MM.1S (cell line): ENCODE results near the gene DHRS7C.

Source experiments
- DNase-seq: peaks from one replicate; pipeline ENCODE4 v3.0.0-alpha.2; 2015
- H2AFZ ChIP-seq: fragments of 300-600 bp; sonication (generic); 2 replicates; pipeline ENCODE4 v1.6.0; 2016; ENCODE audit warnings: antibody characterized with exemption, low read length
- H3F3A ChIP-seq: fragments of 300-600 bp; sonication (generic); 2 replicates; pipeline ENCODE4 v1.6.1; 2016; ENCODE audit warnings: mild to moderate bottlenecking, antibody characterized with exemption, low read length, moderate library complexity, mixed read lengths; ENCODE audit not compliant: insufficient read depth
- H3K27ac ChIP-seq: fragments of 300-600 bp; sonication (generic); 2 replicates; pipeline ENCODE4 v1.5.1; 2016; ENCODE audit warnings: mild to moderate bottlenecking, low read length
- H3K27me3 ChIP-seq: fragments of 300-600 bp; sonication (generic); replicated peaks from 2 replicates; pipeline ENCODE4 v1.6.0; 2016; ENCODE audit warnings: low read length; ENCODE audit not compliant: insufficient read depth
- H3K36me3 ChIP-seq: fragments of 300-600 bp; sonication (generic); replicated peaks from 2 replicates; pipeline ENCODE4 v1.6.1; 2016; ENCODE audit warnings: mild to moderate bottlenecking, low read length, mixed read lengths; ENCODE audit not compliant: insufficient read depth
- H3K4me1 ChIP-seq: fragments of 300-600 bp; sonication (generic); 2 replicates; pipeline ENCODE4 v1.6.1; 2016; ENCODE audit warnings: low read length, mixed read lengths
- H3K4me2 ChIP-seq: fragments of 300-600 bp; sonication (generic); 2 replicates; pipeline ENCODE4 v1.6.0; 2016; ENCODE audit warnings: low read depth, low read length
- H3K4me3 ChIP-seq: fragments of 300-600 bp; sonication (generic); 2 replicates; pipeline ENCODE4 v1.5.1; 2016; ENCODE audit warnings: low read length, mixed read lengths
- H3K79me2 ChIP-seq: fragments of 300-600 bp; sonication (generic); 2 replicates; pipeline ENCODE4 v1.6.1; 2016; ENCODE audit warnings: mixed run types, low read length, mixed read lengths
- H3K9ac ChIP-seq: fragments of 300-600 bp; sonication (generic); 2 replicates; pipeline ENCODE4 v1.6.1; 2016; ENCODE audit warnings: low read length, mixed read lengths
- H3K9me2 ChIP-seq: fragments of 300-600 bp; sonication (generic); replicated peaks from 2 replicates; pipeline ENCODE4 v1.6.1; 2016; ENCODE audit warnings: mild to moderate bottlenecking, low read length, mixed read lengths; ENCODE audit not compliant: insufficient read depth
- H3K9me3 ChIP-seq: fragments of 300-600 bp; sonication (generic); replicated peaks from 2 replicates; pipeline ENCODE4 v1.6.1; 2016; ENCODE audit warnings: mild to moderate bottlenecking, low read length, mixed read lengths; ENCODE audit not compliant: insufficient read depth
- H4K20me1 ChIP-seq: fragments of 300-600 bp; sonication (generic); 2 replicates; pipeline ENCODE4 v1.6.1; 2016; ENCODE audit warnings: mild to moderate bottlenecking, low read length, moderate library complexity, mixed read lengths; ENCODE audit not compliant: insufficient read depth
- CTCF ChIP-seq: fragments of 300-600 bp; sonication (generic); IDR thresholded peaks from 2 replicates; pipeline ENCODE4 v1.5.1; 2016; ENCODE audit warnings: antibody characterized with exemption, low read length, mixed read lengths
- EZH2 ChIP-seq: fragments of 300-600 bp; sonication (generic); optimal IDR thresholded peaks from 2 replicates; pipeline ENCODE3; 2017; ENCODE audit warnings: low read depth, mild to moderate bottlenecking, antibody characterized with exemption, low read length, mixed read lengths
- EZH2phosphoT487 ChIP-seq: fragments of 300-600 bp; sonication (generic); IDR thresholded peaks from 2 replicates; pipeline ENCODE4 v1.6.1; 2018; ENCODE audit warnings: antibody characterized with exemption, low read length

DHRS7C gene

DNA sequence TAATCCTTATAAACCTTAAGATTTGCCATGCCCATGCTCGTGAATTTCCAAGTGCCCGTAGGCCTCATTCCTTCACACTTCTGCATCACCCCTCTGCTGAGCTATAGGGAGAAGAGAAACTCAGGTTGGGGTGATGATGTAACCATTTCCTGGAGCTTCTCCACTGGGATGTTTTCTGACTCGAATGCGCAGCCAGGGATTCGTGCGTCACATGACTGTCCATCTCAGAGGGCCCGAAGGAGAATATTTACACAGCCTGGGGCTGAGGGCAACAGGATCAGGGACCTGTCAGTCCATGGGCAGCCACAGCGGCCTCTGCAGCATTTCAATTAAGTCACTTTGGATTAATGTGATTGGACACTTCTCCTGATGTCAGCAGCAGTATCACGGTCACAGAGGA lies 21.8 kb upstream of the DHRS7C start:
- no peak overlapping the region for H2AFZ ChIP-seq
- no peaks in the 10 kb centered on the region for H3K4me1 ChIP-seq
- no peak for TF ChIP-seq CTCF
- TF ChIP-seq EZH2phosphoT487: no peak
- no peak for TF ChIP-seq EZH2
- H3F3A ChIP-seq: no peaks in the 10 kb centered on the region
- DNase-seq: no peak
- no peak overlapping the region for H3K27ac ChIP-seq
- no peaks in the 10 kb centered on the region for H3K9me2 ChIP-seq
- no peaks in the 10 kb centered on the region for H4K20me1 ChIP-seq
- H3K4me2 ChIP-seq: no peak overlapping the region
- no peaks in the 10 kb centered on the region for H3K27me3 ChIP-seq
- H3K9ac ChIP-seq: no peak overlapping the region
- H3K79me2 ChIP-seq: no peaks in the 10 kb centered on the region
- no peaks in the 10 kb centered on the region for H3K36me3 ChIP-seq
- no peak overlapping the region for H3K4me3 ChIP-seq
- no peaks in the 10 kb centered on the region for H3K9me3 ChIP-seq

GRCh38 chr17:9811537-9811936 lies 20.1 kb upstream of the DHRS7C start:
- no peak for TF ChIP-seq EZH2
- TF ChIP-seq EZH2phosphoT487: no peak
- no peak for TF ChIP-seq CTCF
- Histone ChIP-seq H3K4me1 (no peaks in the 10 kb centered on the region), H3K9ac (no peak overlapping the region), H2AFZ (no peak overlapping the region), H3F3A (no peaks in the 10 kb centered on the region), H3K36me3 (no peaks in the 10 kb centered on the region), H3K9me2 (no peaks in the 10 kb centered on the region), H3K27ac (no peak overlapping the region), H3K9me3 (no peaks in the 10 kb centered on the region), H3K4me2 (no peak overlapping the region), H3K4me3 (no peak overlapping the region), H3K79me2 (no peaks in the 10 kb centered on the region), H3K27me3 (no peaks in the 10 kb centered on the region), H4K20me1 (no peaks in the 10 kb centered on the region)
- DNase-seq: no peak

DNA sequence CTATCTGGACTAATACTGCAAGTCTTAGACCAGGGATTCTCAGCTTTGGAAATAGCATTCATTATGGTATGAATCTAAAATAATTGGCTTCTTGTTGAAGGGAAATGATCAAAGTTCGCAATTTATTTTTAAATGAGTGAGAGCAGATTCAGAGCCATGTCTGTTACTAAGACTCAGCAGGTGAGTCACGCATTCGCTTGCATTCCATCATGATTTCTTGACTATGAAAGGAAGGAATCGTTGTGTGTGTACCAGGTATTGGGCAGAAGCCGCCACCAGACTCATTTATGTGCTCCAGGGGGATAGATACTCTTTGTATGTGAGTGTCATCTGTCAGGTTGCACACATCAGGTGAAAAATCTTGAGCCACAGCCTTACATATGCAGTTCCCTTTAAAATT lies 19.7 kb upstream of the DHRS7C start:
- H3K4me2 ChIP-seq: no peak overlapping the region
- H3K9me2 ChIP-seq: no peaks in the 10 kb centered on the region
- no peaks in the 10 kb centered on the region for H3K9me3 ChIP-seq
- H2AFZ ChIP-seq: no peak overlapping the region
- H3K9ac ChIP-seq: no peak overlapping the region
- no peaks in the 10 kb centered on the region for H4K20me1 ChIP-seq
- H3K36me3 ChIP-seq: no peaks in the 10 kb centered on the region
- H3K79me2 ChIP-seq: no peaks in the 10 kb centered on the region
- no peak for DNase-seq
- H3K27ac ChIP-seq: no peak overlapping the region
- H3F3A ChIP-seq: no peaks in the 10 kb centered on the region
- H3K4me1 ChIP-seq: no peaks in the 10 kb centered on the region
- TF ChIP-seq EZH2: no peak
- TF ChIP-seq EZH2phosphoT487: no peak
- no peak for TF ChIP-seq CTCF
- H3K4me3 ChIP-seq: no peak overlapping the region
- H3K27me3 ChIP-seq: no peaks in the 10 kb centered on the region
